HCT116 (cell line): Measurements from ENCODE around the gene OCEL1.

ENCODE experiments used
- POLR2A ChIP-seq: IDR thresholded peaks from 2 replicates; pipeline ENCODE4 v1.7.0; 2011; ENCODE audit warnings: borderline replicate concordance; ENCODE audit not compliant: insufficient read depth, insufficient read length; ENCODE audit errors: extremely low read depth
- POLR2AphosphoS5 ChIP-seq: IDR thresholded peaks from 2 replicates; pipeline ENCODE4 v1.6.1; 2011; ENCODE audit warnings: mild to moderate bottlenecking, low read depth, low read length, moderate library complexity
- RAD21 ChIP-seq: IDR thresholded peaks from 2 replicates; pipeline ENCODE4 v1.6.1; 2012; ENCODE audit warnings: low read depth, mild to moderate bottlenecking

DNA sequence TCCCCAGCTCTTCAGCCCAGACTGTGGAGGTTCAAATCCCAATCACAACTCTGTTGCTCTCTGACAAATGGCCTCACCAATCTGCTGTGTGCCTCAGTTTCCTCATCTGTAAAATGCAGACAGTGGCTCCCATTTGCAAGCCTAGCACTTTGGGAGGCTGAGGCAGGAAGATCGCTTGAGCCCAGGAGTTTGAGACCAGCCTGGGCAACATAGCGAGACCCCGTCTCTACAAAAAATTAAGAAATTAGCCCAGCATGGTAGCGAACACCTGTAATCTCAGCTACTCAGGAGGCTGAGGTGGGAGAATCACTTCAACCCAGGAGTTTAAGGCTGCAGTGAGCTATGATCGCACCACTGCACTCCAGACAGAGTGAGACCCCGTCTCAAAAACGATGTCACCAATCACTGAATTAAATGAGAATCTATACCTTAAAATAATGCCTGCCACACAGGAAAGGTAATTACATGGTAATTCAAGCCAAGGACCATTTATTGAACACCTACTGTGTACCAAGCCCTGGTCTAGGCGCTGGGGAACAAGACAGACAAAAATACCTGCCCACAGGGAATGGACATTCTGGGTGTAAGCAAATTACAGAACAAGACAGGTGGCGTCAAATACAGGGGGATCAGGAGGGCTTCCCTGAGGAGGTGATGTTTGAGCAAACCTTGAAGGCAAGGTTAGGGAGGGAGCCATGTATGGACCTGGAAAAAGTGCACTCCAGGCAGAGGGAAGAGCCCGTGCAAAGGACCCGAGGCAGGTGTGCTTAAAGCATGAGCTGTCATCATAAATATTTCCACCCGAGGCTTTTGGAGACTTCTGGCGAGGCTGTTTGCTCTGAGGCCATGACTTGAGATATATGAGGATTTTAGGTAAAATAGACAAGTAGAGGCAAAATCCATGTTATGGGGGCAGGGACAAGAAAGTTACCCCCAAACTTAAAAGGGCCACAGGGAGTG is 12.0 kb downstream of the OCEL1 start:
- no peak for TF ChIP-seq POLR2A
- TF ChIP-seq RAD21, result no peak
- no peak for TF ChIP-seq POLR2AphosphoS5
